Hepatocyte (in vitro differentiated cells): Measurements from ENCODE around the gene GMDS.

Experiments used
- EZH2 ChIP-seq: fragments of 200-600 bp; sonication (generic); IDR thresholded peaks from 2 replicates; pipeline ENCODE4 v1.6.1; 2016; ENCODE audit warnings: antibody characterized with exemption, mild to moderate bottlenecking, borderline replicate concordance
- EZH2phosphoT487 ChIP-seq: fragments of 200-600 bp; sonication (generic); IDR thresholded peaks from one replicate; pipeline ENCODE4 v1.6.1; 2018; ENCODE audit warnings: antibody characterized with exemption, mild to moderate bottlenecking, low read depth, moderate library complexity; ENCODE audit not compliant: unreplicated experiment, severe bottlenecking
- TF ChIP-seq, protein P1 (sequence below): fragments of 200-600 bp; sonication (generic); IDR thresholded peaks from 2 replicates; pipeline ENCODE4 v1.5.1; 2016; ENCODE audit warnings: antibody characterized with exemption, mild to moderate bottlenecking; ENCODE audit not compliant: poor library complexity

DNA sequence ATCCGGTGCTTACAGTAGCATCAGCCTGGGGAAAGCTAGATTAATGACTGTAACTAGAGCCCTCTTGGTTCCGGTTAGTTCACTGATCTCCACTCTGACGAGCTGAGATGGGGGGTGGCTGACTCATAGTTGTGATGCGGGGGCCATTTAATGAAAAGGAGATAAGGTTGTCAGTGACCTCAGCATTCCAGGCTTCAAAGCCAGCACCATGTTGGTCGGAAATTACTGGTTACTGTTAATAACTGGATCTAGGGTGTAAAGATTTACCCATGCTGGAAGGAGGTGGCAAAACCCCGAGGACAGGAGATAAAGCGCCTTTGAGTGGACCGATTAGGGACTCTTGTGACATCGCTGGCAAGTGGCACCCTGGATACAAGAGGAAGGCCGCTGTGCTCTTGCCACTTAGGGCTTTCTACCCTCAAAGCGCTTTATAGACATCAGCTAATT is 614.6 kb downstream of the GMDS start:
- TF ChIP-seq, protein P1, sequence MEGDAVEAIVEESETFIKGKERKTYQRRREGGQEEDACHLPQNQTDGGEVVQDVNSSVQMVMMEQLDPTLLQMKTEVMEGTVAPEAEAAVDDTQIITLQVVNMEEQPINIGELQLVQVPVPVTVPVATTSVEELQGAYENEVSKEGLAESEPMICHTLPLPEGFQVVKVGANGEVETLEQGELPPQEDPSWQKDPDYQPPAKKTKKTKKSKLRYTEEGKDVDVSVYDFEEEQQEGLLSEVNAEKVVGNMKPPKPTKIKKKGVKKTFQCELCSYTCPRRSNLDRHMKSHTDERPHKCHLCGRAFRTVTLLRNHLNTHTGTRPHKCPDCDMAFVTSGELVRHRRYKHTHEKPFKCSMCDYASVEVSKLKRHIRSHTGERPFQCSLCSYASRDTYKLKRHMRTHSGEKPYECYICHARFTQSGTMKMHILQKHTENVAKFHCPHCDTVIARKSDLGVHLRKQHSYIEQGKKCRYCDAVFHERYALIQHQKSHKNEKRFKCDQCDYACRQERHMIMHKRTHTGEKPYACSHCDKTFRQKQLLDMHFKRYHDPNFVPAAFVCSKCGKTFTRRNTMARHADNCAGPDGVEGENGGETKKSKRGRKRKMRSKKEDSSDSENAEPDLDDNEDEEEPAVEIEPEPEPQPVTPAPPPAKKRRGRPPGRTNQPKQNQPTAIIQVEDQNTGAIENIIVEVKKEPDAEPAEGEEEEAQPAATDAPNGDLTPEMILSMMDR = no peak
- TF ChIP-seq EZH2 (no peak), EZH2phosphoT487 (no peak)
